ENCODE results near the gene AP1B1. TPM values are rescaled to one million over a fixed set of nuclear protein-coding genes. Genes with fewer than 3 reads are reported as not detected.

AP1B1 gene
- total and polyA plus RNA-seq, 2 donors = 40.0 to 41.9 TPM

DNA sequence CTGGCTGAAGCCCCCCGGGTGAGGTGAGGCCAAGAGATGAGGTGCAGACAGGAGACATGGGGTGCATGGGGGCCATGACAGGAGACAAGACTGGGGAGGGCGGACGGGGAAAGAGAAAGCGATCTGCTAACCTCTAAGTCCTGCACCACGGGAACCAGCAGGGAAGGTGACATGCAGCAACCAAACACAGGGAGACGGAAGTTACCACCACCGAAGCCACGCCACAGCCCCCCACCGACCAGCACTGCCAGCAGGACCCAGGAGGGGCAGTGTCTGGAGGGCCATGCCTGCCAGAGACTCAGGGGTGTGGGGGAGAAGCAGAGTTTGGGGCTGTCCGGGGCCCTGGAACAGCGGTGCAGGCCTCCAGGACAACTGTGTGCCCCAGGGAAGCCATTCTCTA is 58.8 kb downstream of the AP1B1 start:
- no peak for DNase-seq (ENCODE audit: extremely low spot score)
- Histone ChIP-seq H3K27ac (ENCODE audit: low read depth) (no peak overlapping the region), H3K4me1 (ENCODE audit: insufficient read depth) (no peaks in the 10 kb centered on the region), H3K4me3 (ENCODE audit: low read depth, low read length) (no peak overlapping the region), H3K36me3 (ENCODE audit: insufficient read depth) (peaks cover 13% of the 10 kb centered on the region)
- WGBS = 90% methylated on average over 11 of the region's 11 CpGs

DNA sequence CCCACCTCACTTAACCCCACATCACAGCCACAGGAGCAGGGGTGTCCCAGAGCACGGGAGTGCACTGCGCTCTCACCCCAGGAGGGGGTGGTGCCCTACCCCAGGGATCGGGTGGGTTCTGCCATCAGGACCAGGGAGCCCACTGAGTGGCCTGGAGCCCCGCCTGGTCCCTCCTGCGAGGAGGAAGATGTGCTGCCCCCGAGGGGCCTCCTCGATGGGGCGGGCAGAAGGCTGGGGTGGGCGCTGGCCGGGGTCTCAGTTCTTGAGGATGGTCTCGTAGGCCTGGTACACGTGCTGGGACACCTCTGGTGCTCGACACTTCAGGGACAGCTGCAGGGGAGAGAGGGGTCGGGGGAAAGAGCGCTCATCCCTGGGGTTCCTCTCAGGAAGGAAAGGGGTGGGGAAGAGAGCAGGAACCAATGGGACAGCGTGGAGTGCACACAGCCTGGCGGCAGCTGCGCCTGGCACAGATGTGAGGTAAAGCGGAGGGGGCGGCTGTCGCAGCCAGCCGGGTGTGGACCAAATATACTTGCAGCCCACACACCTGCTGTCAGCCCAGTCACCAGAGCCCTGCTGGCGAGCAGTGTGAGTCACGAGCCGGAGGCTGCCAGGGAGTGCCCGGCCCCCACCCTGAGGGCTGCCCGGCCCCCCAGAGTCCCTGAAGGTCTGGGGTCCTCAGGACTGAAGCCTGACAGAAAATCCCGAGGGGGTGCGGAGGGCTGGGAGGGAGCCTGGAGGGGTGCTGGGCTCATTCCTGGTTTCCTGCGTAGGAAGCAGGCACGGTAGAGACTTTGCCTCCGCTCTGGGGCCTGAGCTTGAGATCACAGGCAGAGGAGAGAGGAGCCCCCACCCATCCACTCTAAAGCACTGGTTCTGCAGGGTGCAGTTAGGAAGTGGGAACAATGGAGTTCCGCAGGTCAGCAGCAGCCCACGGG is 59.5 kb downstream of the AP1B1 start:
- 87% methylated on average over 34 of the region's 34 CpGs for WGBS
- Histone ChIP-seq H3K4me1 (ENCODE audit: insufficient read depth) (no peaks in the 10 kb centered on the region), H3K27ac (ENCODE audit: low read depth) (no peak overlapping the region), H3K4me3 (ENCODE audit: low read depth, low read length) (no peak overlapping the region), H3K36me3 (ENCODE audit: insufficient read depth) (peaks cover 11% of the 10 kb centered on the region)
- no peak for DNase-seq (ENCODE audit: extremely low spot score)

DNA sequence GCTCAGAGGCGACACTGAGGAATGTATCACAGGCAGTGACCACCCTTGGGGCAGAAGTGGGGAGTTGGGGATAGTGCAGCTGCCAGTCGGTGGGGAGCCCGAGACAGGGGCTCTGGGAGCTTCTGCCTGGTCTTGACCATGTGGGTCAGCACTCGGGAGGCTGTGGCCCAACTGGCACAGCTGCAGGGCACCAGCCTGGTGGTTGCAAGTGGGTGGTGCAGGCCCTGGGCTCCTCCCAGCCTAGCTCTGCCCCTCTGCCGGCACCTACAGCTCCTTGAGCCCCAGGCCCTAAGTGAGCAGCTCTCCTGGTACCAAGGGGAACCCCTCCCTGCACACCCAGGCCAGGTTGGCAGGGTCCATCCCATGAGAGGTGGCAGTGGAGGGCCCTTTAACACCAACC is 60.3 kb downstream of the AP1B1 start:
- H3K4me3 ChIP-seq (ENCODE audit: low read depth, low read length) = no peak overlapping the region
- H3K4me1 ChIP-seq (ENCODE audit: insufficient read depth) = no peaks in the 10 kb centered on the region
- H3K27ac ChIP-seq (ENCODE audit: low read depth) = no peak overlapping the region
- WGBS = 92% methylated on average over 5 of the region's 5 CpGs
- H3K36me3 ChIP-seq (ENCODE audit: insufficient read depth) = peaks cover 8% of the 10 kb centered on the region
- no peak for DNase-seq (ENCODE audit: extremely low spot score)

DNA sequence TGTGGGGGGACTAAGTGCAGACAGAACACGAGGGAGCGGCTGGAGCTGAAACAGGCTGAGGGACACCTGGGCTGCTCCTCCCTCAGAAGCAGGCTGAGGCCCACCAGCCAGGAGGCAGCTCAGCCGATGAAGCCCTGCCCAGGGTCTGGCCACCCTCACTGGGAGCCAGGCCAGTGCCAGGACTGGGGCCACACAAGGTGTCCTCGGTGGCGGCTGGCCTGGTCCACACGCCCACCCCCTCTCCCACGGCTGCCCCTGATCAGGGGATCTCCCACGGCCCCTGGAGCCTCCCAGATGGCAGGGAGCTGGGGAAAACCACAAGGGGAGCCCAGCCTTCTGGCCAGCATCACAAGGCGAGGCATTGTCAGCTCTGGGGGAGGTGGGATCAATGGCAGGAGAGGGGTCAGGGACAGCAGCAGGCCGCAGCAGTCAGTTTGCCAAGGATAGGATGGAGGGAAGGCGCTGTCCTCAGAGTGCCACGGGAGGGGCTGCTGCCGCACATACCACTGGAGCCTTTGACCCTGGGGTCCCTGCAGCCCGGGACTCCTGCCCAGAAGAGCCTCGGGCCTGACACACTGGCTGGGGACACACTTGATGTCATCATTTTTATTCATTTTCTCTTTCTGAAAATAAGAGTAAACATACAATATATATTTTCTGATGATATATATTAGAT is 61.1 kb downstream of the AP1B1 start:
- whole genome bisulfite sequencing = 83% methylated on average over 15 of the region's 15 CpGs
- Histone ChIP-seq H3K27ac (ENCODE audit: low read depth) (no peak overlapping the region), H3K4me3 (ENCODE audit: low read depth, low read length) (no peak overlapping the region), H3K4me1 (ENCODE audit: insufficient read depth) (no peaks in the 10 kb centered on the region), H3K36me3 (ENCODE audit: insufficient read depth) (peaks cover 7% of the 10 kb centered on the region)
- DNase-seq (ENCODE audit: extremely low spot score) = no peak

DNA sequence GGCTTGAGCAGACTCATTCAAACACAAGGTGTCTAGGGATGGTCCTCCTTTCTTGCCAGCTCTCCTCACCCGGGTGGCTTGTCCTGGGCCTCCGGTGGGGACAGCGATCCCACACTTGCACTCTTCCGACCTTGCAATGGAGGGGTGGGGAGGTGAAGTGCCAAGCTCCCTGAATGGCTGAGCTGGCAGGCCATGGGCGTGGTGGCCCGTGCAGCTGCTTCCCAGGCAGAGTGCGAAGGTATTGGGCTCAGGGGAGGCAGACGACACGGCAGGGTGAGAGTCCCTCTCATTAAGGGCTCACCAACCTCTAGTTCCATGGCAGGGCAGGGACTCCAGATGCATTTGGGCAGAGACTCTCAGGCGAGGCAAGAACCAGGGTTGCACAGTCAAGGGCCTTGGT is 61.9 kb downstream of the AP1B1 start:
- no peaks in the 10 kb centered on the region for H3K4me1 ChIP-seq (ENCODE audit: insufficient read depth)
- peaks cover 7% of the 10 kb centered on the region for H3K36me3 ChIP-seq (ENCODE audit: insufficient read depth)
- no peak overlapping the region for H3K4me3 ChIP-seq (ENCODE audit: low read depth, low read length)
- no peak overlapping the region for H3K27ac ChIP-seq (ENCODE audit: low read depth)
- no peak for DNase-seq (ENCODE audit: extremely low spot score)
- 94% methylated on average over 10 of the region's 10 CpGs for WGBS

DNA sequence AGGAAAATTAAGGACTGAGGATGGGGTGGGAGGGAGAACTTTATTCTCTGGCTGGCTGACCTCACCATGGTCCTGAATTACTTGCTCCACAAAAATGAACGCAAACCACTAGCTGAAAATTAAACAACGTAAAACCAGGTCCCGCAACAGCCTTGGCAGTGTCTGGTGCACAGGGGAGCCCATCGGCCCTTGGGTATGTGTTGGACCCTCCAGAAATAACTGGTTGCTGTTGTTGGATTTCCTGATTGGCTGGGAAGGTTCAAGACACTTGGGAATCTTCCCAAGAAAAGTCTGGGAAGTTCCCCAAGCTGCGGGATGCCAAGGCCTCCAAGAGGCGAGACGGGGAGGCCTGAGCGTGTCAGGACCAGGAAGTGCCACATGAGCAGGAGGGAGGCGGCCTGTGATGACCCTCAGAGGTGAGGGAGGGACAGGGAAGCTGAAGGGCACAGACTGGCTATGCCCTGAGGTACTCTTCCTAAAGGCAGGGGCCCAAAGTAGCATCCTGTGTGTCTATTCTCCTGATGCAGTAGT is 62.5 kb downstream of the AP1B1 start:
- 44% methylated on average over 9 of the region's 9 CpGs for WGBS
- no peak for DNase-seq (ENCODE audit: extremely low spot score)
- peaks cover 7% of the 10 kb centered on the region for H3K36me3 ChIP-seq (ENCODE audit: insufficient read depth)

DNA sequence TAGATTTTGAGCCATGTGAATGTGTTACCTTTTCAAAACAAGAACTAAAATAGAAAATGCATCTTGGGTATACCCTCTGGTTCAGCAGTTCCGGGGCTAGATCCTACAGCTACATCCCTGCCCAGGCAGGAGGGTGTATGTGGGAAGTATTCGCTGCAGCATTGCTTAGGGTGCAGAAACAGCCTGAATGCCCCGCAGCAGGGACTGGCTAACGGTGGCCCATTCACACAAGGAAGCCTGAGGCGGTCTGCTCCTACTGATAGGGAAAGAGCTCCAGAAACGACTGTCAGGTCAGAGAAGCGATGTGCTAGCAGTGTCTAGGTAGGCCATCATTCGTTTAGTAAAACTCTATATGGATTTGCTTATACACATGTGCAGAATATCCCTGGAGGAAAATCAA is 63.0 kb downstream of the AP1B1 start:
- Histone ChIP-seq H3K4me1 (ENCODE audit: insufficient read depth) (no peaks in the 10 kb centered on the region), H3K4me3 (ENCODE audit: low read depth, low read length) (no peak overlapping the region), H3K27ac (ENCODE audit: low read depth) (no peak overlapping the region), H3K36me3 (ENCODE audit: insufficient read depth) (peaks cover 7% of the 10 kb centered on the region)
- DNase-seq (ENCODE audit: extremely low spot score) = no peak
- 83% methylated on average over 8 of the region's 8 CpGs for WGBS

More for the DNA sequence above, 62.5 kb downstream of the AP1B1 start:
- Histone ChIP-seq H3K27ac (ENCODE audit: low read depth) (no peak overlapping the region), H3K4me3 (ENCODE audit: low read depth, low read length) (no peak overlapping the region), H3K4me1 (ENCODE audit: insufficient read depth) (no peaks in the 10 kb centered on the region)

DNA sequence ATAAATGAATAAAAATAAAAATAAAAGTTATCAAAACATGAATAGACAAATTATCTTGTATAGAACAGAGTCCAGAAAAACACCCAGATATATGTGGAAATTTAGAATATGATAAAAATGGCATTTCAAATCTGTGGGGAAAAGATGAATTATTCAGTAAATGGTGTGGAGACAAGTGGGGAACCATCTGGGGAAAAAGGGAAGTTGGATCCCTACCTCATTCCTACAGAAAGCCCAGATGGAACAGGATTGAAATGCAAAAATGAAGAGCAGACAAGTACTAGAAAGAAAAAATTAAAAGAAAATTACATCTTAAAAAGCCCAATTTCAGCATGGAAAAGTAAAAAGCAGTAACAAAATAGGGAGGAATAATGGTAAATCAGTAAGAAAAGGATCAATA is 64.7 kb downstream of the AP1B1 start:
- no peak for DNase-seq (ENCODE audit: extremely low spot score)
- Histone ChIP-seq H3K27ac (ENCODE audit: low read depth) (no peak overlapping the region), H3K4me3 (ENCODE audit: low read depth, low read length) (no peak overlapping the region), H3K36me3 (ENCODE audit: insufficient read depth) (peaks cover 7% of the 10 kb centered on the region), H3K4me1 (ENCODE audit: insufficient read depth) (no peaks in the 10 kb centered on the region)

DNA sequence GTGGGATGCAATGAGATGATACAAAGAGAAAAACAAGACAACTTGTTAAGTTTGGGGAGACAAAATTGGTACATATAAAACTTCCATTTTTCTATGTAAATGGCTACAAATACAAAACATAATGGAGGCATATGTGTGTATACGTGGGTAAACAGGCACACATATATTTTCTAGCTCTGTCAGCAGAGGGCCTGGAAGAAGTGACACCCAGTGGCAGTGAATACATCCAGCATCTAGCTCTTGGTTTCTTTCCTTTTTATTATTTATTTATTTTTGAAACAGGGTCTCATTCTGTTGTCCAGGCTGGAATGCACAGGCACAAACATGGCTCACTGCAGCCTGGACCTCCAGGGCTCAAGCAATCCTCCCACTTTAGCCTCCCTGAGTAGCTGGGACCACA is 67.8 kb downstream of the AP1B1 start:
- no peak overlapping the region for H3K4me3 ChIP-seq (ENCODE audit: low read depth, low read length)
- no peaks in the 10 kb centered on the region for H3K4me1 ChIP-seq (ENCODE audit: insufficient read depth)
- 70% methylated on average over 1 of the region's 1 CpG for WGBS
- H3K36me3 ChIP-seq (ENCODE audit: insufficient read depth) = no peaks in the 10 kb centered on the region
- no peak for DNase-seq (ENCODE audit: extremely low spot score)
- no peak overlapping the region for H3K27ac ChIP-seq (ENCODE audit: low read depth)

DNA sequence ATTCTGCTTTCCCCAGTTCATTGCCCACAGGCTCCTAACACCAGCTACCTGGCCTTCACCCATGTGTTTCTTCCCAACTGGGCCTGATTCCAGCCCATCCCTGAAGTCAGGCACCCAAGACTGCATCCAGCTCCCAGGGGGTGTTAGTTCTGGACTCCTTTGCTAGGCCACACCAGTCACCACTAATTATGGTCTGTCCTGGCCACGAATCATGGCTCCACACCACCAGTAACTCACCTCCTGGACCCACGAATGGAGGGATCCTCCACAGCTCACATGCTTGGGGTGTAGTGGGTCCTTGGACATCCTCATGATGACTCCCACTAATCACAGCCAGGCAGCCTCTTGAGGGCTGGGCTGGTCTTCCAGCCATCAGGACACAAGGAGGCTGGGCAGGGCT is 69.3 kb downstream of the AP1B1 start:
- no peaks in the 10 kb centered on the region for H3K36me3 ChIP-seq (ENCODE audit: insufficient read depth)
- no peaks in the 10 kb centered on the region for H3K4me1 ChIP-seq (ENCODE audit: insufficient read depth)
- 89% methylated on average over 2 of the region's 2 CpGs for WGBS
- DNase-seq (ENCODE audit: extremely low spot score) = no peak
- H3K4me3 ChIP-seq (ENCODE audit: low read depth, low read length) = no peak overlapping the region
- H3K27ac ChIP-seq (ENCODE audit: low read depth) = no peak overlapping the region

DNA sequence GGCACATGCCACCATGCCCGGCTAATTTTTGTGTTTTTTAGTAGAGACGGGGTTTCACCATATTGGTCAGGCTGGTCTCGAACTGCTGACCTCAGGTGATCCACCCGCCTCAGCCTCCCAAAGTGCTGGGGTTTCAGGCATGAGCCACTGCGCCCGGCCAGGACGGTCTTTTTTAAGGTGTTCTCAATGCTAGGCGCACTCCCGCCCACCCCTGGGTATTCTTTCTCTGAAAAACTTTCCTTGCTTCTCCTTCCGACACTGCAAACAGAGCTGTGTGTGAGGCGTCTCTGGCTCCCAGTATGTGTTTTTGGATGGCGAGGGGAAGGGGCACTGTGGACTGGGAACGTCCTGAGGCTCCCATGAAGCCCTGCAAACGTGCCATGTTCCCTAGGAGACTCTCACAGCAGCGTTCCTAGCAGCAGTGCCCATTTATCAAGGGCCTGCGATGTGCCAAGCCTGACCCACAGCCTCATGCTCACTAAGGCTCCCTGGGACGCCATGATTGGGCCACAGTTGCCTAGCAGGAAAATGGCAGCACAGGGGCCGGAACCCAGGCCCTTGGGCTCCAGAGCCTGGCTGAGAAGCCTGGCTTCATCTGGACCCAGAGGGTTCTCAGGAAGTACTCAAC is 70.4 kb downstream of the AP1B1 start:
- 92% methylated on average over 18 of the region's 18 CpGs for WGBS
- Histone ChIP-seq H3K4me3 (ENCODE audit: low read depth, low read length) (no peak overlapping the region), H3K36me3 (ENCODE audit: insufficient read depth) (no peaks in the 10 kb centered on the region), H3K27ac (ENCODE audit: low read depth) (no peak overlapping the region), H3K4me1 (ENCODE audit: insufficient read depth) (no peaks in the 10 kb centered on the region)
- DNase-seq (ENCODE audit: extremely low spot score) = no peak

DNA sequence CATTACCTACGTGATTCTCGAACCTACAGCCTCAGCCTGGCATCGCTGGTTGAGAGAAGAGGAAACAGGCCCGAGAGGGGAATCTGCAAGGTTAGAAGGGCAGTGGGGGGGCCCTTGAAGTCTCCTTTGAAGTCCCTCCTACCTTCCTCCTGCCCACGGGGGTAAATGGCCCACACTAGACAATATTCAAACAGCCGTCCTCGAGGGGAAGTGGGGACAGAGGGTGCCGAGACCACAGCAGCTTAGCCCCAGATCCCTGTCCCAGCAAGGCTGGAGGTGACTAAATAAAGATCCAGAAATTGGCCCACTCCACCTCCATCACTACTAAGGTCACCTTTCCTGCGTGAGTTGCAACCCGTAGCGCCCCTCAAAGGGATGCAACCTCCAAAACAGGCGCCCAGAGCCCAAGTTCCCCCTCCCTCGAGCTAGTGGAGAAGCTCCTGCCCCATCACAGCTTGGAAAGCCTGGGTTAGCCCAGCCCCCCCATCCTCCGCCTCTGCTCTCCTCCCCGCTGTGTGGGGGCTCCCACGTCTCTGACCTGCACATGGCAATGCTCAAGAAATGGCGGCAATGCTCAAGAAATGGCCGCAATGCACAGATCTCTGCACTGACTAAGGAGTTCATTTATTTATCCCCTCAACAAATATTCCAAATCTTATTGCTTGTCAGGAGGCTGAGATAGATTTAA is 72.1 kb downstream of the AP1B1 start:
- H3K4me1 ChIP-seq (ENCODE audit: insufficient read depth) = no peaks in the 10 kb centered on the region
- no peak overlapping the region for H3K4me3 ChIP-seq (ENCODE audit: low read depth, low read length)
- H3K27ac ChIP-seq (ENCODE audit: low read depth) = no peak overlapping the region
- H3K36me3 ChIP-seq (ENCODE audit: insufficient read depth) = no peaks in the 10 kb centered on the region
- 56% methylated on average over 18 of the region's 18 CpGs for WGBS
- no peak for DNase-seq (ENCODE audit: extremely low spot score)

Measured in urinary bladder (tissue), 4 donors.